Body of pancreas (tissue), 4 donors: ENCODE data around the gene SPAG9.

Source experiments
- POLR2A ChIP-seq, 3 donors: fragments of 450-650 bp; IDR thresholded peaks; one replicate each; pipeline ENCODE4 v1.6.1; 2016; ENCODE audit warnings: antibody characterized with exemption in 3 of 3, mild to moderate bottlenecking in 2 of 3
- TF ChIP-seq, protein P1 (sequence below), 7 experiments: fragments of 450-650 bp in 4 of 7; fragments of 200-600 bp in 3 of 7; sonication (generic) in 3 of 7; IDR thresholded peaks; one replicate each; pipeline ENCODE4 v1.5.1; 2016 to 2019; ENCODE audit warnings: antibody characterized with exemption in 7 of 7

DNA sequence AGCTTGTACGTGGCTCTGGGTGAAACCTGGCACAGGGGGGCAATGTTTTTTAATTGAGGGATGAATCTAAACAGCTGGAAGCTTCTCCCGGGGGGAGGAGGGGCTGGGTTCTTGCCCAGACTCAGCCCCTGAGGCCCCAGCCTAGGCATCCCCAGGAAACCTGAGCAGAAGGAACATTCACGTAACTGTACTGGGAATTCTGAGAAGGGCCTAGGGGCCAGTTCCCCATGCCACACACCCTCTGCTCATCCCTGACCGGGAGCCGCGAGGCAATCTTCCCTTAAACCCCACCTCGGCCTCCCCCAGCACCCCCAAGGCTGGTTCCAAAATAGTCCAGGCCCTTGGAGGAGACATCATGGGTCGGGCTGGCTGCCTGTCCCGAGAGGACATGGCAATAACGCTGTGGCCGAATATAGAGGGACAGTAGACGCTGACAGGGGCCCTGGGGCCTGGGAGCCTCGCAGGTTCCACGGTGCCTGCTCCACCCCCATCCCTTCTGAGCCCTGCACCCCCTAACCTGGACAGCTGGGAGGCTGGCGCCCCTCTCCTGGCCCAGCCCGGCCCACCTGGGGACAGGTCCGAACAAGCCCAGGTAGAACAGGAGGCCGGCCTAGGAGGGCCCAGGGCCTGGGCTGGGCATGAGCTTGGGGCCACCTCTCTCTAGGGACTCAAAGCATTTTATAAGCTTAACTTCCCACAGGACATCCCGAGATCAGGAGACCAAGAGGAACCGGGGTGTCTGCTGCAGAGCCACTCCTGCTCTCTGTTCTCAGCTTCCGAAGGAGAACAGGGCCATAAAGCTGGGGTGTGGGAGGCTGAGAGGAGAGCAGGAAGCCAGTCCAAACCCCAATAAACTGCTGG is 171.3 kb downstream of the SPAG9 start:
- TF ChIP-seq, protein P1, sequence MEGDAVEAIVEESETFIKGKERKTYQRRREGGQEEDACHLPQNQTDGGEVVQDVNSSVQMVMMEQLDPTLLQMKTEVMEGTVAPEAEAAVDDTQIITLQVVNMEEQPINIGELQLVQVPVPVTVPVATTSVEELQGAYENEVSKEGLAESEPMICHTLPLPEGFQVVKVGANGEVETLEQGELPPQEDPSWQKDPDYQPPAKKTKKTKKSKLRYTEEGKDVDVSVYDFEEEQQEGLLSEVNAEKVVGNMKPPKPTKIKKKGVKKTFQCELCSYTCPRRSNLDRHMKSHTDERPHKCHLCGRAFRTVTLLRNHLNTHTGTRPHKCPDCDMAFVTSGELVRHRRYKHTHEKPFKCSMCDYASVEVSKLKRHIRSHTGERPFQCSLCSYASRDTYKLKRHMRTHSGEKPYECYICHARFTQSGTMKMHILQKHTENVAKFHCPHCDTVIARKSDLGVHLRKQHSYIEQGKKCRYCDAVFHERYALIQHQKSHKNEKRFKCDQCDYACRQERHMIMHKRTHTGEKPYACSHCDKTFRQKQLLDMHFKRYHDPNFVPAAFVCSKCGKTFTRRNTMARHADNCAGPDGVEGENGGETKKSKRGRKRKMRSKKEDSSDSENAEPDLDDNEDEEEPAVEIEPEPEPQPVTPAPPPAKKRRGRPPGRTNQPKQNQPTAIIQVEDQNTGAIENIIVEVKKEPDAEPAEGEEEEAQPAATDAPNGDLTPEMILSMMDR (IDR thresholded peaks at IDR 0.05) = no peak
- TF ChIP-seq POLR2A (IDR thresholded peaks at IDR 0.05) = no peak
